ENCODE measurements around the gene CFAP61. TPM values are rescaled to one million over a fixed set of nuclear protein-coding genes. Genes with fewer than 3 reads are reported as not detected.
A peak's percentile ranks its signal among the peaks of the same experiment; 100 is the strongest.

CFAP61 gene
- total RNA-seq, 1 donor from 2014 or later: not detected

DNA sequence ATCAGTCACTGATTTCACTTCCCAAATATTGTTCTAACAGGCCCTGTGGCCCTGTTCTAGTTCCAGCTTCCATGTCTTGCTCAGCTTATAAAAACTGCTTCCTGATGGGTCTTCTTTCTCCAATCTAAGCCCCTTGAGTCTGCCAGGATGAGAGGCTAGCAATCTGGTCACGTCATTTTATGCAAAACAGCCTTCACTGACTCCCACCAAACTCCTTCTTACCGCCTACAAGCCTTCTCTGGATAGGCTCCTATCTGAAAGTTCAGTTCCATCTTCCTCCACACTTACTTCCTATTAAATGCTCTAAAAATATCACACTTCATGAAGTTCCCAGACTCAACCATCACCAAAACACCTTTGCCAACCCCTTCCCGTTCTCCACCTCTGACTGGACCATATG lies 15.6 kb upstream of the CFAP61 start:
- DNase-seq (ENCODE audit: low read depth in 2 of 2): no peak

- peak in 1 of 2 donors; percentile 78 for DNase-seq (ENCODE audit: low read depth in 2 of 2)
Observed at GRCh38 chr20:20037960-20038359, 14.4 kb upstream of the CFAP61 start.

DNA sequence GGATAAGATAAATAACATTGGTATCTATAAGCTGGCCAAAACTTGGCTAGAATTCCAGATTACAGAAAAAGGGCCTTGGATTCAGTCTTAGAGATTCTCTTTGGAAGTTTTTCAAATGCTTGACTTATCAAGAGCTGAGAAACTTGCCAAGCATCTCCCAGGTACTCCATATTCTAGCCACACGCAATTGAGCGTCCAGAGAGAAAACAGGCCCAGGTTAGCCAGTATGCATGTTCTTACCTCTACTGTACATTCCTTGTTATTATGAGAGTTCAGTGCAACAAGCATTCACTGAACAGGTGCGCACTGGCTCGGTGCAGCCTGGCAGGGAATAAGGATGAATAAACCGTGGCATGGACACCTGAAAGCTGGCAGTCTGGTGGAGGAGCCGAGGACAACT lies 13.7 kb upstream of the CFAP61 start:
- no peak for DNase-seq (ENCODE audit: low read depth in 2 of 2)

- no peak for DNase-seq (ENCODE audit: low read depth in 2 of 2)
Observed at GRCh38 chr20:20039752-20040387, 12.5 kb upstream of the CFAP61 start.

DNA sequence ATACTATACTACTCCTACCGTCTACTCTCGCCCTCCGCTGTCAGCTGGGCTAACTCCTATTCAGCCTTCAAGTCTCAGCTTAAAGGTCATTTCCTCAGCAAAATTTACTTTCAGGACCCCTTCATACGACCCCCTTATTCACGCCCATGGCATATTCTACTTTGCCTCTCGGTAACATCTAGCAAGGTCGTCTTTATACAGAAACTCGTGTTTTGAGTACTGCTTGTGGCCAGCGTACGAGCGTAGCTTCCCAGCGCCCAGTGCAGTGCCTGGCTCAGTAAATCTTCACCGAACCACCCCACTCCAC lies 612 bp upstream of the CFAP61 start:
- peak in 1 of 2 donors; percentile 6 for DNase-seq (ENCODE audit: low read depth in 2 of 2)

- no peak for DNase-seq (ENCODE audit: low read depth in 2 of 2)
Observed at GRCh38 chr20:20060234-20060998, 8.1 kb downstream of the CFAP61 start.

GRCh38 chr20:20063941-20064702 lies 11.8 kb downstream of the CFAP61 start:
- no peak for DNase-seq (ENCODE audit: low read depth in 2 of 2)

GRCh38 chr20:20065361-20065760 lies 13.0 kb downstream of the CFAP61 start:
- DNase-seq (ENCODE audit: low read depth in 2 of 2): no peak

DNA sequence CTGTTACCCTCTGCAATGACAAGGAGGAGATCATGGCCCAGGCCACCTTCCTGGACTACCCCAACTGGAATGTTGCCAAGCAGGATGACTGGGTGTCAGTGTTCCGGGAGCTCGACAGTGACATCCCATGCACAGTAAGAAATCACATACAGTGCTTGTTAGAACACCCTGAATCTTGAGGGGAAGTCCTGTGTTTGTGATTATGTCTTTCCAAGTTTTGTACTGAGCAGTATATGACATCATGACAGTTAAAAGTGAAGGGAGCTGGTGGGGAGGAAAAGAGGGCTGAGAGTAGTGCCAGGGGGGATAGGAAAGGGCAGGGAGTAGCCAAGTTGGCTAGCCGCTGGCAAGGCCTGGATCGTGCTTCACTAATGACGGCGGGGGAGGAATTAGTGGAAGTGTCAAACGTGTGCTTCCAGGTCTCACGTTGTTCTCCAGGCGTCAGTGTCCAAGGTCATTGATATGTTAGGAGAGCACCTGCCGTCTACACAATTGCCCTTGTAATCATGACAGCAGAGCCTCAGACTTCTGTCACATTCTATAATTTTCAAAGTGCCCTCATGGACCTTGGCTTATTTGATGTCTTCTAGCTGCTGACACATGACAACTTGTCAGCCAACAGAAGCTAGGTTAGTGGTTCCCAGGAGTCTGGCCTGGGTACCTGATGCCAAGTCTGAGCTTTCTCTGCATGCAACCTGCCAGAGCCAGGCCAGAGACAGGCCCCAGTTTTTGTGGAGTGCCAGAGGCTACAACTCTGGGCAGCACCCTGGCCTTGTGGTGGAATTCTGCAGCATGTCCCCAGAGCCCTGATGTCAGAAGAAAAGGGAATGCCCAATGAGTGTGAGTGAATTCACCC lies 18.8 kb downstream of the CFAP61 start:
- no peak for DNase-seq (ENCODE audit: low read depth in 2 of 2)

DNA sequence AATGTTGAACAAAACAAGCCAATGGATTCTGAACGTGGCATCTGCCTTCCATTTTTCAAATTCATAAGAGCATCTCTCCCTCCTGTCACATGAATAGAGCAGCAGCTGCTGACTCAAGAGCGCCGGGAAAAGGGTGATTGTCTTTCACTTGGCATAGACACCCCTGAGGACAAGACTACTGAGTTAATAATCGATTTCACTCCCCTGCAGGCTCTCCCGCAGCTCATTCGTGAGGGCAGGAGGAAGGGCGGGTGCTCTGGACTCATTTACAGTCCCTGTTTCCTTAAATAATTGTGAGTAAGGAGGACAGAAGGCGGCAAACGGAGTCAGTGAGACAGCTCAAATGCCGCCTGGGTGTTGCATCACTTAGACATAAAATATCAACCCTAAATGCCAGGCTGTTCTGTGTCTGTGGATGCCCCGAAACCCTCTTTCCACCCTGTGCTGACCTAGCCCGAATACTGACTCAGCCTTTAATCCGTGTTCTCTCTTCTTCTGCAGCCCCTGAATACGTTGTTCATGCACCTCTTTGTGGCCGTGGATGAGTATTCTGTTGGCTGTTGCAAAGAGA lies 21.6 kb downstream of the CFAP61 start:
- DNase-seq (ENCODE audit: low read depth in 2 of 2): no peak

DNA sequence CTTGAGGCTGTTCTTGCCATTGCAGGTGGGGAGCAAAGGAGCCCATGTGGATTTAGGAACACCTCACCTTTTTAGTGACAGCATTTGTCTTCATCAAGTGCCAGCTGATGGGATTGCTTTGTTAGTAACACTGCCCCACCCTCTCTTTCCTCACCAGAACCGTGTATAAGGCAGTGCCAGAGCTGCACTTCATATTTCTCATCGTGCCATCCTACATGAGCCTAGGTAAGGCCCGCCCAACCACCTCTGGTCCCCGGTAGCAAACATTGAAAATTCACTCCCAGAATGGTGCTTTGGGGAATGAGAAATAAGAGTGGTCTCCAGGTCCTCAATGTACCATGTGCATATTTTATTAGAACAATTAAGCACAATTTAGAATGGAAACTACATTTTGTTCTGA lies 22.7 kb downstream of the CFAP61 start:
- DNase-seq (ENCODE audit: low read depth in 2 of 2): no peak

GRCh38 chr20:20076297-20077065 lies 24.1 kb downstream of the CFAP61 start:
- no peak for DNase-seq (ENCODE audit: low read depth in 2 of 2)

GRCh38 chr20:20078041-20078440 lies 25.7 kb downstream of the CFAP61 start:
- no peak for DNase-seq (ENCODE audit: low read depth in 2 of 2)

GRCh38 chr20:20079102-20079784 lies 26.9 kb downstream of the CFAP61 start:
- DNase-seq (ENCODE audit: low read depth in 2 of 2): no peak

DNA sequence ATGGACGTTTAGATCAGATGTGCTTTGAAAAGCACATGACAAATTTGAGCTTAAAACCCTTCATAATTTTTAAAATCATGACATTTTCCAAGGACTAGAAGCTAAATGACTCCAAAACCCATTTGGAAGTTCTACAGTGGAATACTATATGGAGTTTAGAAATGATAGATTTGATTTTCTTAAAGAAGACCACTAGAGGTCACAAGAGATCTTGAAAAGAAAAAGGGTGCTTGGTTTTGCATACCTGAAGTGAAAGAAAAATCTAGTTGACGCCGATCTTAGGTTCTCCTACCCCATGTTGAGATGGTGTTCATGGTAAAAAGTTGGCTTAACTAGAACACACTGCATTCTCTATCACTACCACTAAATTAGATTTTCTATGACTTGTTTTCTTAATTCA lies 31.5 kb downstream of the CFAP61 start:
- peak; percentile 20 to 28 for DNase-seq (ENCODE audit: low read depth in 2 of 2)

- DNase-seq (ENCODE audit: low read depth in 2 of 2): no peak
Observed at GRCh38 chr20:20084296-20084752, 32.0 kb downstream of the CFAP61 start.

GRCh38 chr20:20085071-20085470 lies 32.7 kb downstream of the CFAP61 start:
- DNase-seq (ENCODE audit: low read depth in 2 of 2): no peak

- DNase-seq (ENCODE audit: low read depth in 2 of 2): no peak
Observed at GRCh38 chr20:20085812-20086211, 33.5 kb downstream of the CFAP61 start.

DNA sequence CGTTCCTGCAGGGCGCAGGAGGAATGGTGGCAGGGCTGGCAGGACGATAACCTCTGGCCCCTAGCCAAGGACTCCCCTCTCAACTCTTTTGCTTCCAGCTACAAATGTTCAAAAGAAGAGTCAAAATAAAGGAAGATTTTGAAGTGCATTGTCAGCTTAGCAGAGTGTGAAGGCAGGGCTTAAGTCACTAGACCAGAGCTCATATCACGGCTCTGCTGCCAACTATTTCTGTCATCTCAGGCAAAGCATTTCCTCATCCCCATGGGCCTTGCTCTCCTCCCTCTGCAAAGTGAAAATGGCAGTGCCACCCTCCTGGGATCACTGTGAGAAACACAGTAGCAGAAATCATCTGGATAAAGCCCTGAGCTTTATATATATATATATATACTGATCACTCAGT lies 36.7 kb downstream of the CFAP61 start:
- no peak for DNase-seq (ENCODE audit: low read depth in 2 of 2)

DNA sequence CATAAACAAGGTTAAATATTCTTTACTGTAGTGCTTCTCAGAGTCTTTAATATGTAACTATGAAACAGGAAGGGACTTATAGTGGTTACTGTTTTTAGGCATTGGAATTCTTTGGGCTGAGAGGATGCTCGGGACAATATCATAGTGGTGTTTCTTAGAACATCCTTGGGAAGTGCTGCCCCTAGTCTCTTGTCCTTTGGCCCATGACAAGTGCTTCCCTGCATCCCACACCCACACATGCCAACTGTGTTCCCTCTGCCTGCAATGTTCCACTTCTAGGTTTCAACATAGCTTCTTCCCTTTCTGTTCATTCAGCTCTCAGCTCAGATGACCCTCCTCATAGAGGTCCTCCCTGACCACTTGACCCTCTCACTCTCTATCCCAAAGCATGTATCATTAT lies 37.6 kb downstream of the CFAP61 start:
- no peak for DNase-seq (ENCODE audit: low read depth in 2 of 2)
